NB4 (cell line): Measurements from ENCODE around the gene LTBP2.

Experiments used
- DNase-seq: peaks from one replicate; pipeline ENCODE4 v3.0.0; 2010; ENCODE audit warnings: low read depth
- H3K4me3 ChIP-seq: one replicate; pipeline ENCODE4 v1.5.1; 2011; ENCODE audit warnings: mild to moderate bottlenecking, low read depth, low read length, moderate library complexity
- CTCF ChIP-seq: IDR thresholded peaks from one replicate; pipeline ENCODE4 v1.5.1; 2012; ENCODE audit warnings: low read depth, low read length
- MAX ChIP-seq: IDR thresholded peaks from 2 replicates; pipeline ENCODE4 v1.6.1; 2011; ENCODE audit warnings: low read depth, low read length
- MYC ChIP-seq: IDR thresholded peaks from 2 replicates; pipeline ENCODE4 v1.6.1; 2011; ENCODE audit warnings: low read depth, low read length
- POLR2A ChIP-seq: IDR thresholded peaks from 2 replicates; pipeline ENCODE4 v1.6.1; 2011; ENCODE audit warnings: mild to moderate bottlenecking; ENCODE audit not compliant: insufficient read length; ENCODE audit errors: extremely low read depth

Gene LTBP2

GRCh38 chr14:74611650-74612349, at the start of gene LTBP2:
LTBP2 (minus strand) TSS chr14:74612237; CDS start chr14:74611944, 293 bp downstream.
- TF ChIP-seq MYC (no peak), POLR2A (no peak), MAX (no peak), CTCF (no peak)
- DNase-seq = peak; percentile 38
- no peak within 1 kb of the TSS for H3K4me3 ChIP-seq

- TF ChIP-seq MAX (no peak), MYC (no peak), POLR2A (no peak), CTCF (no peak)
- no peak overlapping the region for H3K4me3 ChIP-seq
- no peak for DNase-seq
Observed at GRCh38 chr14:74660863-74661262, 48.8 kb upstream of the LTBP2 start.

DNA sequence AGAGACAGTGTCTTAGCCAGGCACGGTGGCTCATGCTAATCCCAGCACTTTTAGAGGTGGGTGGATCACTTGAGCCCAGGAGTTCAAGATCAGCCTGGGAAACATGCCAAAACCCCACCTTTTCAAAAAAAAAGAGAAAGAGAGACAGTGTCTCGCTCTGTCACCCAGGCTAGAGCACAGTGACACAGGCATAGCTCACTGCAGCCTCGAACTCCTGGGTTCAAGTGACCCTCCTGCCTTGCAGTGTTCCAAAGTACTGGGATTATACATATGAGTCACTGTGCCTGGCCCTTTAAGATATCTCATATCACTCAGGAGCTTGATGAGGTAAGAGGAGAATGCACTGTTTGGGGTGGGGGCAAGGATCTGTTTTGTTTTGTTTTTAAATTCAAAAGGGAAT, 48.1 kb upstream of the LTBP2 start:
- no peak for TF ChIP-seq CTCF
- TF ChIP-seq MAX = no peak
- no peak for TF ChIP-seq MYC
- no peak for DNase-seq
- no peak overlapping the region for H3K4me3 ChIP-seq

DNA sequence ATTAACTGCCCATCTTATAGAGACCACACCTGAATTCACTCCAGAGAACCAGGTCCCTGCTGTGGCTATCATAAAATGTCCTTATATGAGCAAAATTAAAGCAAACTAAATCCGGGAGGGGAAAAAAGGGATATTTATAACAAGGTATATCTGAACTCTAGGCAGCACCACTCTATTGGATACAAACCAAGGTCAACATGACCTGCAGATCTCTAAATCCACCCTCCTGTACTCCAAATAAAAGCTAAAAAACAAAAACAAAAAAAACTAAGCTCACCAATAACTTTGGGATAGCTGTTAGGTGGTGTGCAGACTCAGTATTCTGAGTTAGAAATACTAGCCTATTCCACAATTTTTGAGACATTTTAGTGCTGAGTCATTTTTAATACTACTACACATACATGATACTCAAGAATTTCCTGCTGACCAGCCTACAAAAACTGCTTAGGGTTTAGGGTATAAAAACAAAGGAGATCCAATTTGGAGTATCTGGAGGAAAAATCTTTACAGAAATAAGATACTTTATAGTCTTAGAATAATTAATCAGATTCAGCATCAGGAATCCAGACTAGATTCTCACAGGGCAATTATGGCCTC, 46.6 kb upstream of the LTBP2 start:
- no peak overlapping the region for H3K4me3 ChIP-seq
- TF ChIP-seq CTCF (no peak), MAX (no peak), MYC (no peak), POLR2A (no peak)
- no peak for DNase-seq

GRCh38 chr14:74656964-74657363, 44.9 kb upstream of the LTBP2 start:
- no peak for DNase-seq
- TF ChIP-seq POLR2A (no peak), MYC (no peak), CTCF (no peak), MAX (no peak)
- no peak overlapping the region for H3K4me3 ChIP-seq
